H1 (cell line): ENCODE results near the gene GNL2. TPM values are rescaled to one million over a fixed set of nuclear protein-coding genes. Genes with fewer than 3 reads are reported as not detected.

ENCODE experiments used
- CTCF ChIA-PET: fragments of 300-600 bp; sonication (Branson Sonifier 250); formaldehyde crosslinking; loops from one replicate; lab custom pipeline; 2021; ENCODE audit not compliant: partially characterized antibody; lab: Charles Lee
- POLR2A ChIA-PET: fragments of 300-600 bp; sonication (Branson Sonifier 250); formaldehyde crosslinking; loops from one replicate; lab custom pipeline; 2021; ENCODE audit warnings: inconsistent platforms; ENCODE audit not compliant: partially characterized antibody; lab: Charles Lee
- DNase-seq, 2 experiments: peaks; one replicate each; pipeline versions ENCODE4 v3.0.0 to v3.0.0-alpha.2; 2010 to 2022; ENCODE audit warnings: low spot score in 2 of 2, low read depth in 1 of 2, mixed read lengths in 1 of 2
- FAIRE-seq: peaks from 2 replicates; lab custom pipeline; 2011; peaks lifted over from hg19 to GRCh38; lab: Jason Lieb, UNC
- H2AFZ ChIP-seq: 2 replicates; pipeline ENCODE4 v1.8.1; 2012; ENCODE audit warnings: low read length, inconsistent platforms
- H2AK5ac ChIP-seq: 2 replicates; pipeline ENCODE4 v1.6.1; 2013; ENCODE audit warnings: low read depth, low read length
- H2BK120ac ChIP-seq: replicated peaks from 2 replicates; pipeline ENCODE3; 2013; ENCODE audit warnings: low read depth, low read length, inconsistent platforms
- H2BK12ac ChIP-seq: 2 replicates; pipeline ENCODE4 v1.6.1; 2013; ENCODE audit warnings: low read depth, low read length
- H2BK15ac ChIP-seq: 2 replicates; pipeline ENCODE4 v1.6.1; 2013; ENCODE audit warnings: low read length
- H2BK20ac ChIP-seq: 2 replicates; pipeline ENCODE4 v1.6.1; 2013; ENCODE audit warnings: low read length
- H2BK5ac ChIP-seq: 2 replicates; pipeline ENCODE4 v1.6.1; 2013; ENCODE audit warnings: low read depth, low read length
- H3K14ac ChIP-seq: 2 replicates; pipeline ENCODE4 v1.6.1; 2013; ENCODE audit warnings: inconsistent platforms; ENCODE audit not compliant: insufficient read length
- H3K18ac ChIP-seq: 2 replicates; pipeline ENCODE4 v1.6.1; 2013; ENCODE audit warnings: low read length; ENCODE audit errors: extremely low read depth
- H3K23ac ChIP-seq: 2 replicates; pipeline ENCODE4 v1.6.1; 2013; ENCODE audit warnings: inconsistent platforms; ENCODE audit not compliant: insufficient read length
- H3K23me2 ChIP-seq: 2 replicates; pipeline ENCODE4 v1.6.1; 2013; ENCODE audit warnings: low read depth, low read length
- H3K27ac ChIP-seq: 2 replicates; pipeline ENCODE4 v1.6.1; 2011; ENCODE audit warnings: low read depth, low read length, inconsistent platforms
- H3K27me3 ChIP-seq, 4 experiments: replicated peaks in 1 of 4; 1 replicate in 1 of 4; 2 replicates in 3 of 4; pipeline versions ENCODE4 v1.6.1 to v1.8.1; 2011 to 2013; ENCODE audit warnings: low read length in 3 of 4, mild to moderate bottlenecking in 3 of 4, inconsistent platforms in 2 of 4, mixed read lengths in 2 of 4, moderate library complexity in 1 of 4; ENCODE audit not compliant: control insufficient read depth in 3 of 4, insufficient read depth in 3 of 4; ENCODE audit errors: extremely low read depth in 1 of 4
- H3K36me3 ChIP-seq, 4 experiments: 2 replicates each; pipeline versions ENCODE4 v1.6.1 to v1.8.1; 2011 to 2013; ENCODE audit warnings: mild to moderate bottlenecking in 4 of 4, low read length in 3 of 4, moderate library complexity in 2 of 4, control low read depth in 1 of 4, inconsistent platforms in 1 of 4; ENCODE audit not compliant: insufficient read depth in 4 of 4, control insufficient read depth in 2 of 4
- H3K4ac ChIP-seq: replicated peaks from 2 replicates; pipeline ENCODE3; 2013; ENCODE audit warnings: low read length, low read depth, mixed read lengths, inconsistent platforms; ENCODE audit not compliant: insufficient read length
- H3K4me1 ChIP-seq, 4 experiments: replicated peaks in 1 of 4; 1 replicate in 1 of 4; 2 replicates in 3 of 4; pipeline versions ENCODE4 v1.6.1 to v1.8.1; 2011 to 2013; ENCODE audit warnings: low read length in 3 of 4, inconsistent platforms in 2 of 4, mixed read lengths in 1 of 4; ENCODE audit not compliant: insufficient read depth in 4 of 4, control insufficient read depth in 3 of 4
- H3K4me2 ChIP-seq, 2 experiments: 2 replicates each; pipeline versions ENCODE4 v1.6.1 to v1.8.1; 2011 to 2013; ENCODE audit warnings: low read depth in 2 of 2, low read length in 2 of 2, control low read depth in 1 of 2, inconsistent platforms in 1 of 2, mild to moderate bottlenecking in 1 of 2; ENCODE audit not compliant: insufficient read depth in 1 of 2
- H3K4me3 ChIP-seq, 4 experiments: fragments of 200-600, 300-600 bp in 1 of 4; sonication (generic), shearing (Covaris generic), sonication (Bioruptor Twin) in 1 of 4; 2 replicates each; pipeline versions ENCODE4 v1.5.1 to v1.8.1; 2011 to 2016; ENCODE audit warnings: low read length in 4 of 4, low read depth in 3 of 4, control low read depth in 2 of 4, inconsistent platforms in 2 of 4, mild to moderate bottlenecking in 2 of 4, mixed read lengths in 1 of 4, moderate library complexity in 1 of 4; ENCODE audit not compliant: insufficient read depth in 2 of 4; ENCODE audit errors: extremely low read depth in 1 of 4
- H3K56ac ChIP-seq: replicated peaks from 2 replicates; pipeline ENCODE3; 2013; ENCODE audit warnings: low read depth, mild to moderate bottlenecking, mixed read lengths, low read length, inconsistent platforms; ENCODE audit not compliant: insufficient read length
- H3K79me1 ChIP-seq: 2 replicates; pipeline ENCODE4 v1.6.1; 2013; ENCODE audit warnings: low read depth, low read length, control low read depth
- H3K79me2 ChIP-seq, 2 experiments: 2 replicates each; pipeline versions ENCODE4 v1.6.1 to v1.8.1; 2012 to 2013; ENCODE audit warnings: low read length in 2 of 2, mild to moderate bottlenecking in 2 of 2, inconsistent platforms in 1 of 2; ENCODE audit not compliant: insufficient read depth in 2 of 2, control insufficient read depth in 1 of 2
- H3K9ac ChIP-seq, 4 experiments: replicated peaks in 1 of 4; 1 replicate in 1 of 4; 2 replicates in 3 of 4; pipeline versions ENCODE4 v1.6.1 to v1.8.1; 2011 to 2013; ENCODE audit warnings: low read depth in 3 of 4, low read length in 3 of 4, control low read depth in 2 of 4, mild to moderate bottlenecking in 2 of 4, moderate library complexity in 2 of 4, inconsistent platforms in 1 of 4; ENCODE audit errors: extremely low read depth in 1 of 4
- H3K9me3 ChIP-seq, 2 experiments: 2 replicates each; pipeline versions ENCODE4 v1.6.1 to v1.8.1; 2012 to 2013; ENCODE audit warnings: mild to moderate bottlenecking in 2 of 2, moderate library complexity in 2 of 2, control low read depth in 1 of 2, inconsistent platforms in 1 of 2, low read depth in 1 of 2, low read length in 1 of 2, mixed read lengths in 1 of 2; ENCODE audit not compliant: insufficient read depth in 2 of 2
- H4K20me1 ChIP-seq, 2 experiments: replicated peaks in 1 of 2; 2 replicates each; pipeline versions ENCODE3 to v1.8.1; 2011 to 2013; ENCODE audit warnings: inconsistent platforms in 2 of 2, low read length in 2 of 2, mild to moderate bottlenecking in 1 of 2; ENCODE audit not compliant: insufficient read depth in 2 of 2, control insufficient read depth in 1 of 2
- H4K5ac ChIP-seq: 2 replicates; pipeline ENCODE4 v1.6.1; 2013; ENCODE audit warnings: low read length, low read depth, mixed read lengths, inconsistent platforms; ENCODE audit not compliant: insufficient read length
- H4K8ac ChIP-seq: 2 replicates; pipeline ENCODE4 v1.8.0; 2013; ENCODE audit warnings: mild to moderate bottlenecking, moderate library complexity, low read length, inconsistent platforms; ENCODE audit not compliant: insufficient read depth; ENCODE audit errors: extremely low read depth
- H4K91ac ChIP-seq: replicated peaks from 2 replicates; pipeline ENCODE3; 2013; ENCODE audit warnings: low read length, mixed read lengths, inconsistent platforms; ENCODE audit not compliant: insufficient read length
- ASH2L ChIP-seq: fragments of 200-600, 300-600 bp; sonication (generic); IDR thresholded peaks from one replicate; pipeline ENCODE4 v1.7.1; 2017; ENCODE audit warnings: low read length
- BACH1 ChIP-seq: IDR thresholded peaks from 2 replicates; pipeline ENCODE4 v1.6.1; 2012; ENCODE audit warnings: low read length, improper control_type of control experiment
- CBX5 ChIP-seq: fragments of 300-800, 300-1000 bp; sonication (generic); IDR thresholded peaks from 2 replicates; pipeline ENCODE4 v1.7.1; 2016; ENCODE audit warnings: antibody characterized with exemption, low read length, low read depth
- CBX8 ChIP-seq: fragments of 300-800, 300-1000 bp; sonication (generic); IDR thresholded peaks from 2 replicates; pipeline ENCODE4 v1.7.1; 2016; ENCODE audit warnings: low read depth, low read length, borderline replicate concordance
- CTBP2 ChIP-seq: IDR thresholded peaks from 2 replicates; pipeline ENCODE4 v1.7.0; 2011; ENCODE audit warnings: borderline replicate concordance, mild to moderate bottlenecking, moderate library complexity, mixed read lengths, low read length; ENCODE audit not compliant: insufficient read depth, insufficient read length
- E2F6 ChIP-seq: IDR thresholded peaks from 2 replicates; pipeline ENCODE4 v1.6.1; 2012; ENCODE audit warnings: inconsistent platforms
- EZH2 ChIP-seq: fragments of 200-600 bp; sonication (generic); IDR thresholded peaks from 2 replicates; pipeline ENCODE4 v1.7.1; 2012; ENCODE audit warnings: low read depth, mild to moderate bottlenecking, moderate library complexity, low read length, inconsistent platforms; ENCODE audit not compliant: severe bottlenecking
- HDAC6 ChIP-seq: IDR thresholded peaks from one replicate; pipeline ENCODE4 v1.7.1; 2012; ENCODE audit warnings: low read depth, mild to moderate bottlenecking, inconsistent platforms, low read length, moderate library complexity
- SIRT6 ChIP-seq: IDR thresholded peaks from one replicate; pipeline ENCODE4 v1.7.1; 2012; ENCODE audit warnings: low read length, inconsistent platforms
- SP1 ChIP-seq: IDR thresholded peaks from 2 replicates; pipeline ENCODE4 v1.6.1; 2011; ENCODE audit warnings: low read depth, low read length
- SP4 ChIP-seq: IDR thresholded peaks from 2 replicates; pipeline ENCODE4 v1.6.1; 2012; ENCODE audit warnings: low read length, inconsistent platforms
- TAF7 ChIP-seq: optimal IDR thresholded peaks from 2 replicates; pipeline ENCODE3; 2011; ENCODE audit warnings: low read depth, mild to moderate bottlenecking, inconsistent platforms, low read length, moderate library complexity, borderline replicate concordance
- TEAD4 ChIP-seq: IDR thresholded peaks from 2 replicates; pipeline ENCODE4 v1.6.1; 2012; ENCODE audit warnings: low read depth, low read length, inconsistent platforms, mixed read lengths
- ZNF274 ChIP-seq: IDR thresholded peaks from 2 replicates; pipeline ENCODE4 v1.7.0; 2012; ENCODE audit warnings: low read length, borderline replicate concordance; ENCODE audit errors: extremely low read depth
- WGBS, 2 experiments: shearing (Covaris generic) in 1 of 2; methylation state at CpG; one replicate each; pipeline versions ENCODE4 v1.1.6 to v1.1.7; 2013 to 2015; ENCODE audit warnings: low lambda C conversion rate in 2 of 2, mixed read lengths in 2 of 2, inconsistent platforms in 1 of 2, low coverage in 1 of 2, missing lambda C conversion rate in 1 of 2; ENCODE audit not compliant: insufficient replicate concordance in 2 of 2, insufficient coverage in 1 of 2, insufficient read length in 1 of 2; ENCODE audit errors: extremely low coverage in 1 of 2, missing lambda C conversion rate in 1 of 2; 5-methylcytosine and 5-hydroxymethylcytosine counted together
- polyA plus RNA-seq, 7 experiments: library from polyadenylated mRNA; depleted of rRNA in 3 of 7; stranded (reverse) in 5 of 7; unstranded in 2 of 7; fragments of >200 nt in 5 of 7; fragments of 200-250 nt in 2 of 7; gene quantifications; 1 replicate in 5 of 7; 2 replicates in 1 of 7; 4 replicates in 1 of 7; pipeline versions ENCODE4 v1.2.1 to v1.2.3, GENCODE V29; 2011 to 2013; ENCODE audit warnings: missing spikeins in 2 of 7, mixed read lengths in 2 of 7
- total RNA-seq: library from RNA; stranded (reverse); fragmentation: NEBNext Ultra II Directional; extraction: Animal tissue kit (Norgen Biotek cat#: 25700); gene quantifications from 2 replicates; pipeline ENCODE4 v1.2.1, GENCODE V29; 2021

GNL2 gene
- total and polyA plus RNA-seq, 2 of the 8 experiments (the other 6 are each of a cell fraction or from before 2014, with no cell fraction given), result 22.2 to 88.3 TPM

- no peak overlapping the region for H3K4me3 ChIP-seq
Observed at GRCh38 chr1:37636435-37636834, 40.7 kb upstream of the GNL2 start.

More at GRCh38 chr1:37636435-37636834, 40.7 kb upstream of the GNL2 start:
- H3K18ac ChIP-seq, result no peak overlapping the region
- peaks cover 52 to 90% (median 77%) of the 10 kb centered on the region in 4 experiments for H3K27me3 ChIP-seq
- WGBS, 2 experiments, result 70% methylated on average over 6 of the region's 6 CpGs; no CpG with 5 or more reads in 1 of the 2 experiments
- no peak overlapping the region for H3K23ac ChIP-seq
- H3K79me2 ChIP-seq, result no peaks in the 10 kb centered on the region
- H4K91ac ChIP-seq, result no peak overlapping the region
- no peak overlapping the region for H3K27ac ChIP-seq
- peaks cover 4% of the 10 kb centered on the region in 2 experiments for H4K20me1 ChIP-seq
- no peaks in the 10 kb centered on the region for H3K79me1 ChIP-seq
- CTCF ChIA-PET, result interaction anchor here (1.8 to 2.1 kb wide), 2 partner anchors 14 to 25 kb away, joined by 3 to 5 read pairs; no protein-coding TSS in a partner anchor
- H2BK15ac ChIP-seq, result no peak overlapping the region
- H3K4me2 ChIP-seq, result no peak overlapping the region
- H4K5ac ChIP-seq, result no peak overlapping the region
- FAIRE-seq, result no peak
- no peak overlapping the region for H2BK120ac ChIP-seq
- no peak overlapping the region for H3K9ac ChIP-seq
- TF ChIP-seq SP1 (no peak), CTBP2 (no peak), EZH2 (no peak), TAF7 (no peak), E2F6 (no peak), TEAD4 (no peak), CBX5 (no peak), BACH1 (no peak), HDAC6 (no peak), CBX8 (no peak), SP4 (no peak), ASH2L (no peak), SIRT6 (no peak), ZNF274 (no peak)
- TF ChIP-seq, all 59 proteins: peak for 0
- peaks cover 4% of the 10 kb centered on the region; the same call in 1 of the 2 replicates for H3K23me2 ChIP-seq
- no peak overlapping the region for H2AK5ac ChIP-seq
- no peak for DNase-seq
- H3K36me3 ChIP-seq, result no peaks in the 10 kb centered on the region
- POLR2A ChIA-PET, result no interaction called here
- no peak overlapping the region for H3K56ac ChIP-seq
- no peak overlapping the region for H2AFZ ChIP-seq
- peaks cover 0 to 12% (median 6%) of the 10 kb centered on the region in 4 experiments; a peak in 6 of 7 replicates for H3K4me1 ChIP-seq
- no peak overlapping the region for H2BK20ac ChIP-seq
- no peak overlapping the region for H3K14ac ChIP-seq
- no peak overlapping the region for H3K4ac ChIP-seq
- H4K8ac ChIP-seq, result no peak overlapping the region
- H2BK12ac ChIP-seq, result no peak overlapping the region
- no peaks in the 10 kb centered on the region; a peak in 1 of 4 replicates for H3K9me3 ChIP-seq
- H2BK5ac ChIP-seq, result no peak overlapping the region
